ENCODE data around the gene TFPT. TPM values are rescaled to one million over a fixed set of nuclear protein-coding genes. Genes with fewer than 3 reads are reported as not detected.

TFPT gene
- total RNA-seq, 1 experiment from 2014 or later: 55.4 TPM

DNA sequence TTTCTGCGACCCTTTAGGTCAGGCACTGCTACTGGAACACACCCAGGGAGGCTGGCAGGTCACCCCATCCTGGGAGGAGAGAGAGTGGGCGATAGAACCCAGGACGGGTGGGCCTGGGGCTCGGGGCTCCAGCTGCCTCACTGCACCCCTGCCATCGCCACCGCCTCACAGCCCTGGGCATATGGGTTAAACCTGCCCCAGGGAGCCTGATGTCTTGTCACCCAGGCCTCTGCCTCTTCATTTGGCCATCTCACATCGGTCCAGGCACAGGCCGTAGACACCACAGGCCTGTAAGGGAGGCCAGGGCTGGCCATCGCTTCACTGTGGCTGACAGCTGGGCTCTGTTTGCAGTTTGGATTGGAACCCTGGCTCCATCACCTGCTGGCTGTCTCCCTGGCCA, 10.3 kb upstream of the TFPT start:
- no peak overlapping the region for H3K9ac ChIP-seq (ENCODE audit: low read length)
- H3K4me2 ChIP-seq (ENCODE audit: low read length): no peak overlapping the region
- peaks cover 66% of the 10 kb centered on the region for H3K36me3 ChIP-seq (ENCODE audit: low read depth, low read length)
- no TSS peak for BruUV-seq (replicated peaks)
- H3K79me2 ChIP-seq (ENCODE audit: low read length): no peaks in the 10 kb centered on the region
- CTCF ChIA-PET: no interaction called here
- H3K9me2 ChIP-seq (replicated peaks; ENCODE audit: low read length): no peaks in the 10 kb centered on the region
- intact Hi-C loops (cut with micrococcal nuclease): no loop called here
- H4K20me1 ChIP-seq (ENCODE audit: low read length): no peaks in the 10 kb centered on the region
- H3K9me3 ChIP-seq (ENCODE audit: low read length): no peaks in the 10 kb centered on the region
- no peaks in the 10 kb centered on the region for H3K4me1 ChIP-seq (ENCODE audit: insufficient read depth, low read length)
- no peak for TF ChIP-seq EZH2phosphoT487 (IDR thresholded peaks at IDR 0.05; ENCODE audit: borderline replicate concordance, low read length)
- TF ChIP-seq EZH2 (IDR thresholded peaks at IDR 0.05; ENCODE audit: low read length, unreplicated experiment): no peak
- DNase-seq (no peak), ATAC-seq (no peak)
- POLR2A ChIA-PET (ENCODE audit: unreplicated experiment): no interaction called here
- no peak overlapping the region for H2AFZ ChIP-seq (ENCODE audit: low read length)
- H3F3A ChIP-seq (ENCODE audit: low read length, unreplicated experiment): no peaks in the 10 kb centered on the region
- no peaks in the 10 kb centered on the region for H3K27me3 ChIP-seq (ENCODE audit: low read length)
- no peak overlapping the region for H3K4me3 ChIP-seq (ENCODE audit: low read length)
- no peak overlapping the region for H3K27ac ChIP-seq (ENCODE audit: low read length)

GRCh38 chr19:54124393-54124792, 8.9 kb upstream of the TFPT start:
- Histone ChIP-seq H3K4me3 (ENCODE audit: low read length) (no peak overlapping the region), H3K36me3 (ENCODE audit: low read depth, low read length) (peaks cover 71% of the 10 kb centered on the region), H3K27me3 (ENCODE audit: low read length) (no peaks in the 10 kb centered on the region), H3K9me2 (replicated peaks; ENCODE audit: low read length) (no peaks in the 10 kb centered on the region), H3K9ac (ENCODE audit: low read length) (no peak overlapping the region), H3K9me3 (ENCODE audit: low read length) (no peaks in the 10 kb centered on the region), H3K4me1 (ENCODE audit: insufficient read depth, low read length) (no peaks in the 10 kb centered on the region), H3K27ac (ENCODE audit: low read length) (no peak overlapping the region), H2AFZ (ENCODE audit: low read length) (no peak overlapping the region), H4K20me1 (ENCODE audit: low read length) (no peaks in the 10 kb centered on the region), H3K79me2 (ENCODE audit: low read length) (no peaks in the 10 kb centered on the region), H3F3A (ENCODE audit: low read length, unreplicated experiment) (no peaks in the 10 kb centered on the region), H3K4me2 (ENCODE audit: low read length) (no peak overlapping the region)
- ChIA-PET POLR2A (ENCODE audit: unreplicated experiment) (no interaction called here), CTCF (no interaction called here)
- no TSS peak for BruUV-seq (replicated peaks)
- ATAC-seq (no peak), DNase-seq (no peak)
- intact Hi-C loops (cut with micrococcal nuclease): no loop called here
- TF ChIP-seq CTCF (conservative IDR thresholded peaks at IDR 0.05; ENCODE audit: low read depth, low read length): no peak
- no peak for TF ChIP-seq EZH2phosphoT487 (IDR thresholded peaks at IDR 0.05; ENCODE audit: borderline replicate concordance, low read length)
- TF ChIP-seq EZH2 (IDR thresholded peaks at IDR 0.05; ENCODE audit: low read length, unreplicated experiment): no peak

GRCh38 chr19:54123682-54124081, 8.2 kb upstream of the TFPT start:
- no peaks in the 10 kb centered on the region for H3K79me2 ChIP-seq (ENCODE audit: low read length)
- ChIA-PET POLR2A (ENCODE audit: unreplicated experiment) (no interaction called here), CTCF (no interaction called here)
- H3F3A ChIP-seq (ENCODE audit: low read length, unreplicated experiment): no peaks in the 10 kb centered on the region
- peaks cover 68% of the 10 kb centered on the region for H3K36me3 ChIP-seq (ENCODE audit: low read depth, low read length)
- DNase-seq (no peak), ATAC-seq (no peak)
- no peak overlapping the region for H3K9ac ChIP-seq (ENCODE audit: low read length)
- H3K4me2 ChIP-seq (ENCODE audit: low read length): no peak overlapping the region
- BruUV-seq (replicated peaks): no TSS peak
- no peaks in the 10 kb centered on the region for H3K4me1 ChIP-seq (ENCODE audit: insufficient read depth, low read length)
- no peaks in the 10 kb centered on the region for H4K20me1 ChIP-seq (ENCODE audit: low read length)
- H3K27ac ChIP-seq (ENCODE audit: low read length): no peak overlapping the region
- no peaks in the 10 kb centered on the region for H3K27me3 ChIP-seq (ENCODE audit: low read length)
- no peak for TF ChIP-seq CTCF (conservative IDR thresholded peaks at IDR 0.05; ENCODE audit: low read depth, low read length)
- TF ChIP-seq EZH2 (IDR thresholded peaks at IDR 0.05; ENCODE audit: low read length, unreplicated experiment): no peak
- TF ChIP-seq EZH2phosphoT487 (IDR thresholded peaks at IDR 0.05; ENCODE audit: borderline replicate concordance, low read length): no peak
- no peak overlapping the region for H2AFZ ChIP-seq (ENCODE audit: low read length)
- H3K4me3 ChIP-seq (ENCODE audit: low read length): no peak overlapping the region
- no peaks in the 10 kb centered on the region for H3K9me2 ChIP-seq (replicated peaks; ENCODE audit: low read length)
- H3K9me3 ChIP-seq (ENCODE audit: low read length): no peaks in the 10 kb centered on the region
- intact Hi-C loops (cut with micrococcal nuclease): no loop called here
